ENCODE results near the gene LONP2.
"Not testable (repeated sequence)": the region's sequence is repeated elsewhere in the genome, so short reads cannot be mapped to it uniquely, and the experiment has no call there.

The LONP2 gene

DNA sequence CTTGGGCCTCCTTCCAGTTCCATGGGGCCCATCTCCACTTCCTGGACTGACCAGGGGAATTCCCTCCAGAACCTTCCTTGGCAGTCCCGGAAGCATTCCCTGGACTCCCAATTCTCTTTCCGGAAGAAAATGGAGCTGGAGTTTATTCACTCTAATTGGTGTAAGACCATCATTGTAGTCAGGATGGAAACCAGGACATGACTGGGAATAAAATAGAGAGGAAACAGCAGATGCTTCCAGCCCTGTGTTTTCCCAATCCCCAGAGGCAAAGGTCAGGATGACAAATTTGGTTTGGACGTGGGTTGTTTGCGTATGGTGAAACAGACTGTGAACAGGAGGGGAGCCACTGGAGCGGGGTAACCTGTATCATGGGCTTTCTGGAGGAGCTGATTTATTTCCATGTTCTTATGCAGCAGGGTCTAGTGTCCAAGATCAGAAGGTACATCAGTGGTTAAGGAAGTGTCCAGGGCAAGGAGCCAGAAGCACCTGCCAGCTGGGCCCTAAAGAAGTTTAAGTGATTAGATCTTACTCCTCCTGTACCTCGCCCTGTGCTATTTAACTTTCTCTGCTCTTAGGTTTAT is 8.5 kb upstream of the LONP2 start:
- Histone ChIP-seq H3K9me2 (ENCODE audit: low read depth, low read length) (no peaks in the 10 kb centered on the region), H3K9me3 (ENCODE audit: low read length) (no peaks in the 10 kb centered on the region), H3K27me3 (ENCODE audit: insufficient read depth, low read length) (no peaks in the 10 kb centered on the region), H3F3A (ENCODE audit: insufficient read depth, low read length) (no peaks in the 10 kb centered on the region), H3K36me3 (ENCODE audit: insufficient read depth, low read length) (no peaks in the 10 kb centered on the region), H3K4me3 (ENCODE audit: low read depth, low read length, poor library complexity, severe bottlenecking) (no peak overlapping the region), H3K4me1 (ENCODE audit: insufficient read depth, low read length, severe bottlenecking) (no peaks in the 10 kb centered on the region), H3K4me2 (ENCODE audit: low read length) (no peak overlapping the region), H3K9ac (ENCODE audit: low read length) (no peak overlapping the region), H4K20me1 (ENCODE audit: insufficient read depth, low read length) (no peaks in the 10 kb centered on the region), H2AFZ (ENCODE audit: low read length) (no peak overlapping the region), H3K27ac (ENCODE audit: low read depth, low read length, poor library complexity, severe bottlenecking) (no peak overlapping the region), H3K79me2 (ENCODE audit: insufficient read depth, low read length) (no peaks in the 10 kb centered on the region)
- TF ChIP-seq EZH2 (IDR thresholded peaks at IDR 0.05; ENCODE audit: borderline replicate concordance, low read length) = no peak
- no peak for TF ChIP-seq CTCF (IDR thresholded peaks at IDR 0.05; ENCODE audit: low read length)

DNA sequence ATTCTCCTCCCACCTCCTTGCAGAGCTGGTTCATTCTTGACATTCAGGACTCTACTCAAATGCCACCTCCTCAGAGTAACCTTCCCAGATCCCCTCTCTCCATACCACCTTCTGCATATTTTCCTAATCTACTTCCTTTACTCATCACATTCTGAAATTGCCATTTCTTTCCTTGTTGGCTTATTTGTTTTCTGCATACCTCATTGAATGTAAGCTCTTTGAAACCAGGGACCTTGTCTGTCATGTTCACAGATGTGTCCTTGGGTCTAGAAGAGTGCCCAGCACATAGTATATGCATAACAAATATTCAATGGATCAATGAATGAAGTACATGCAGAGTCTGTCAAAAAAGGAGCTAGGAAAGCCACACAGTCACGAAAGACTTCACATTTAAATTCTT is 7.8 kb upstream of the LONP2 start:
- Histone ChIP-seq H3K4me1 (ENCODE audit: insufficient read depth, low read length, severe bottlenecking) (no peaks in the 10 kb centered on the region), H3K79me2 (ENCODE audit: insufficient read depth, low read length) (no peaks in the 10 kb centered on the region), H2AFZ (ENCODE audit: low read length) (no peak overlapping the region), H3F3A (ENCODE audit: insufficient read depth, low read length) (no peaks in the 10 kb centered on the region), H3K9ac (ENCODE audit: low read length) (no peak overlapping the region), H3K9me2 (ENCODE audit: low read depth, low read length) (no peaks in the 10 kb centered on the region), H3K4me2 (ENCODE audit: low read length) (no peak overlapping the region), H3K36me3 (ENCODE audit: insufficient read depth, low read length) (no peaks in the 10 kb centered on the region), H3K27ac (ENCODE audit: low read depth, low read length, poor library complexity, severe bottlenecking) (no peak overlapping the region), H3K9me3 (ENCODE audit: low read length) (no peaks in the 10 kb centered on the region), H3K4me3 (ENCODE audit: low read depth, low read length, poor library complexity, severe bottlenecking) (no peak overlapping the region), H4K20me1 (ENCODE audit: insufficient read depth, low read length) (no peaks in the 10 kb centered on the region), H3K27me3 (ENCODE audit: insufficient read depth, low read length) (no peaks in the 10 kb centered on the region)
- TF ChIP-seq CTCF (IDR thresholded peaks at IDR 0.05; ENCODE audit: low read length) = no peak
- TF ChIP-seq EZH2 (IDR thresholded peaks at IDR 0.05; ENCODE audit: borderline replicate concordance, low read length) = no peak

GRCh38 chr16:48240147-48240546 is 4.0 kb upstream of the LONP2 start:
- not testable (repeated sequence) for H3K27ac ChIP-seq (ENCODE audit: low read depth, low read length, poor library complexity, severe bottlenecking); H3K9ac ChIP-seq (ENCODE audit: low read length); H4K20me1 ChIP-seq (ENCODE audit: insufficient read depth, low read length); H3K36me3 ChIP-seq (ENCODE audit: insufficient read depth, low read length); H3K79me2 ChIP-seq (ENCODE audit: insufficient read depth, low read length); H3K9me2 ChIP-seq (ENCODE audit: low read depth, low read length); H3K4me3 ChIP-seq (ENCODE audit: low read depth, low read length, poor library complexity, severe bottlenecking); H3K4me2 ChIP-seq (ENCODE audit: low read length); H2AFZ ChIP-seq (ENCODE audit: low read length); H3F3A ChIP-seq (ENCODE audit: insufficient read depth, low read length); H3K27me3 ChIP-seq (ENCODE audit: insufficient read depth, low read length); H3K9me3 ChIP-seq (ENCODE audit: low read length)
- H3K4me1 ChIP-seq (ENCODE audit: insufficient read depth, low read length, severe bottlenecking) = peaks cover 10% of the 10 kb centered on the region

GRCh38 chr16:48244863-48245195 is 729 bp downstream of the LONP2 start:
- Histone ChIP-seq H3K4me2 (ENCODE audit: low read length) (peak overlapping the region; percentile 92), H3K9ac (ENCODE audit: low read length) (peak overlapping the region; percentile 82), H4K20me1 (ENCODE audit: insufficient read depth, low read length) (no peaks in the 10 kb centered on the region), H2AFZ (ENCODE audit: low read length) (no peak overlapping the region), H3K4me3 (ENCODE audit: low read depth, low read length, poor library complexity, severe bottlenecking) (peak overlapping the region; percentile 90), H3K9me3 (ENCODE audit: low read length) (no peaks in the 10 kb centered on the region), H3K27ac (ENCODE audit: low read depth, low read length, poor library complexity, severe bottlenecking) (no peak overlapping the region), H3K4me1 (ENCODE audit: insufficient read depth, low read length, severe bottlenecking) (peaks cover 30% of the 10 kb centered on the region), H3K9me2 (ENCODE audit: low read depth, low read length) (no peaks in the 10 kb centered on the region), H3K36me3 (ENCODE audit: insufficient read depth, low read length) (no peaks in the 10 kb centered on the region), H3K79me2 (ENCODE audit: insufficient read depth, low read length) (peaks cover 31% of the 10 kb centered on the region), H3K27me3 (ENCODE audit: insufficient read depth, low read length) (no peaks in the 10 kb centered on the region), H3F3A (ENCODE audit: insufficient read depth, low read length) (no peaks in the 10 kb centered on the region)
- no peak for TF ChIP-seq CTCF (IDR thresholded peaks at IDR 0.05; ENCODE audit: low read length)
- no peak for TF ChIP-seq EZH2 (IDR thresholded peaks at IDR 0.05; ENCODE audit: borderline replicate concordance, low read length)
